K562 (cell line): Measurements from ENCODE around the gene SYNGR4. TPM values are rescaled to one million over a fixed set of nuclear protein-coding genes. Genes with fewer than 3 reads are reported as not detected.

Experiments used
- ATAC-seq: fragments of 200-7000 bp; cut with Tn5 transposase; 3 replicates; pipeline ENCODE4 v1.9.1; 2020; ENCODE audit warnings: moderate library complexity
- BruUV-seq: library from RNA; stranded (reverse); fragments of 400-500 nt; replicated peaks from 2 replicates; lab custom pipeline; 2021; lab: Mats Ljungman, UMichigan
- CTCF ChIA-PET: fragments of 300-600 bp; formaldehyde crosslinking; extraction: SDS; loops from one replicate; lab custom pipeline; 2021; ENCODE audit warnings: low intra/inter-chr PET ratio; lab: Yijun Ruan, JAX
- POLR2A ChIA-PET: fragments of 300-600, 350-650 bp; sonication (Branson Sonifier 250); formaldehyde crosslinking; extraction: SDS; loops from one replicate; lab custom pipeline; 2021; ENCODE audit warnings: antibody characterized with exemption, inconsistent platforms; lab: Yijun Ruan, JAX
- DNase-seq, 4 experiments: peaks; one replicate each; pipeline versions ENCODE4 v3.0.0 to v3.0.0-alpha.2; 2011 to 2018; ENCODE audit warnings: low spot score in 3 of 4, mixed read lengths in 3 of 4; ENCODE audit errors: extremely low read depth in 1 of 4
- FAIRE-seq: peaks from 2 replicates; lab custom pipeline; 2011; peaks lifted over from hg19 to GRCh38; lab: Jason Lieb, UNC
- H2AFZ ChIP-seq: 2 replicates; pipeline ENCODE4 v1.6.0; 2011; ENCODE audit warnings: low read depth, low read length, control low read depth, inconsistent platforms
- H3K27ac ChIP-seq: fragments of 200-600 bp; 3 replicates; pipeline ENCODE4 v1.8.0; 2011; ENCODE audit warnings: low read depth, mild to moderate bottlenecking, control low read depth, inconsistent platforms, low read length, moderate library complexity, mixed read lengths; ENCODE audit errors: extremely low read depth
- H3K27me3 ChIP-seq, 2 experiments: fragments of 300-600 bp in 1 of 2; 2 replicates in 1 of 2; 3 replicates in 1 of 2; pipeline versions ENCODE4 v1.6.0 to v1.8.0; 2011; ENCODE audit warnings: inconsistent platforms in 2 of 2, low read length in 2 of 2, mild to moderate bottlenecking in 1 of 2, mixed read lengths in 1 of 2, moderate library complexity in 1 of 2; ENCODE audit not compliant: control insufficient read depth in 2 of 2, insufficient read depth in 2 of 2
- H3K36me3 ChIP-seq: fragments of 300-600 bp; 3 replicates; pipeline ENCODE4 v1.8.0; 2011; ENCODE audit warnings: mild to moderate bottlenecking, low read length, inconsistent platforms; ENCODE audit not compliant: control insufficient read depth, insufficient read depth
- H3K4me1 ChIP-seq, 2 experiments: fragments of 200-600 bp in 1 of 2; replicated peaks in 1 of 2; 2 replicates in 1 of 2; 3 replicates in 1 of 2; pipeline versions ENCODE4 v1.5.1 to v1.8.0; 2011; ENCODE audit warnings: inconsistent platforms in 2 of 2, low read length in 2 of 2, mild to moderate bottlenecking in 1 of 2, mixed read lengths in 1 of 2, moderate library complexity in 1 of 2; ENCODE audit not compliant: control insufficient read depth in 2 of 2, insufficient read depth in 2 of 2
- H3K4me2 ChIP-seq: 2 replicates; pipeline ENCODE4 v1.6.1; 2011; ENCODE audit warnings: low read length, control low read depth, inconsistent platforms, mixed read lengths; ENCODE audit not compliant: insufficient read depth
- H3K4me3 ChIP-seq: fragments of 200-600 bp; sonication (generic), shearing (Covaris generic); 2 replicates; pipeline ENCODE4 v1.5.1; 2016; ENCODE audit warnings: control low read depth, inconsistent platforms
- H3K79me2 ChIP-seq: fragments of 200-600 bp; 3 replicates; pipeline ENCODE4 v1.8.0; 2011; ENCODE audit warnings: low read length, inconsistent platforms; ENCODE audit not compliant: control insufficient read depth, insufficient read depth
- H3K9ac ChIP-seq, 2 experiments: 2 replicates each; pipeline versions ENCODE4 v1.6.0 to v1.6.1; 2011; ENCODE audit warnings: low read depth in 2 of 2, low read length in 2 of 2, control low read depth in 1 of 2, inconsistent platforms in 1 of 2, mild to moderate bottlenecking in 1 of 2, mixed read lengths in 1 of 2; ENCODE audit not compliant: insufficient read depth in 1 of 2
- H3K9me1 ChIP-seq: one replicate; pipeline ENCODE4 v1.6.0; 2011; ENCODE audit warnings: inconsistent platforms, mild to moderate bottlenecking, low read length, moderate library complexity; ENCODE audit not compliant: control insufficient read depth, insufficient read depth
- H3K9me3 ChIP-seq: replicated peaks from 2 replicates; pipeline ENCODE4 v1.5.1; 2011; ENCODE audit warnings: low read depth, low read length, inconsistent platforms; ENCODE audit not compliant: control insufficient read depth, insufficient read depth
- H4K20me1 ChIP-seq: replicated peaks from 2 replicates; pipeline ENCODE4 v1.6.1; 2011; ENCODE audit warnings: low read length, inconsistent platforms, mixed read lengths; ENCODE audit not compliant: control insufficient read depth, insufficient read depth
- ATF1 ChIP-seq, 2 experiments: fragments of 450-650 bp in 1 of 2; IDR thresholded peaks; 2 replicates each; pipeline ENCODE4 v1.6.1; 2016; ENCODE audit warnings: missing compliant biosample characterization in 1 of 2, missing genetic modification characterization in 1 of 2
- DPF2 ChIP-seq: fragments of 450-650 bp; IDR thresholded peaks from 2 replicates; pipeline ENCODE4 v1.6.1; 2016
- ESRRA ChIP-seq: fragments of 450-650 bp; IDR thresholded peaks from 2 replicates; pipeline ENCODE4 v1.6.1; 2014; ENCODE audit warnings: low read depth, mild to moderate bottlenecking, moderate library complexity, borderline replicate concordance
- PHB2 ChIP-seq: fragments of 450-650 bp; IDR thresholded peaks from 2 replicates; pipeline ENCODE4 v1.6.1; 2017; ENCODE audit warnings: low read depth
- RBM25 ChIP-seq: fragments of 200-400 bp; formaldehyde crosslinking; IDR thresholded peaks from 2 replicates; pipeline ENCODE4 v1.6.1; 2018; ENCODE audit warnings: low read length, low read depth, moderate library complexity; ENCODE audit not compliant: severe bottlenecking
- REST ChIP-seq, 2 experiments: fragments of 450-650 bp; formaldehyde crosslinking in 1 of 2; IDR thresholded peaks; 2 replicates each; pipeline versions ENCODE4 v1.4.0 to v1.6.1; 2014 to 2020; ENCODE audit warnings: mild to moderate bottlenecking in 2 of 2, borderline replicate concordance in 1 of 2, low read depth in 1 of 2
- TFAP4 ChIP-seq: sonication (generic); formaldehyde crosslinking; IDR thresholded peaks from 2 replicates; pipeline ENCODE4 v1.8.0; 2022; ENCODE audit warnings: missing genetic modification reagents, mild to moderate bottlenecking, moderate library complexity, borderline replicate concordance
- THRAP3 ChIP-seq: fragments of 450-650 bp; IDR thresholded peaks from 2 replicates; pipeline ENCODE4 v1.6.1; 2016; ENCODE audit warnings: mild to moderate bottlenecking, inconsistent platforms, borderline replicate concordance
- ZNF316 ChIP-seq: fragments of 450-650 bp; IDR thresholded peaks from 2 replicates; pipeline ENCODE4 v1.6.1; 2016
- ZNF449 ChIP-seq: fragments of 250-450 bp; sonication (Bioruptor Pico); IDR thresholded peaks from 2 replicates; pipeline ENCODE4 v1.8.0; 2022; ENCODE audit warnings: moderate library complexity, mild to moderate bottlenecking, inconsistent platforms
- WGBS: fragments of 100-300 bp; shearing (Covaris generic); methylation state at CpG from one replicate; pipeline ENCODE4 v1.1.6; 2016; ENCODE audit warnings: low coverage, mixed read lengths; ENCODE audit not compliant: insufficient coverage; ENCODE audit errors: missing lambda C conversion rate; 5-methylcytosine and 5-hydroxymethylcytosine counted together
- in situ Hi-C: fragments of 300-500 bp; cut with MboI; formaldehyde crosslinking; loops from 4 replicates; pipeline ENCODE4 v1.15.0; 2018; ENCODE audit warnings: inconsistent platforms, mixed read lengths
- intact Hi-C: fragments of 100-400 bp; cut with micrococcal nuclease; formaldehyde crosslinking; loops from 2 replicates; pipeline ENCODE4 v1.14.2; 2022
- polyA plus RNA-seq, 8 experiments: library from polyadenylated mRNA; depleted of rRNA in 4 of 8; stranded (reverse) in 5 of 8; unstranded in 3 of 8; fragments of >200 nt; fragmentation: Nextera tagmentation in 2 of 8; fragmentation: Illumina TruSeq in 1 of 8; extraction: Ambion mirVana in 2 of 8; extraction: Trizol in 1 of 8; gene quantifications; 2 replicates each; pipeline versions ENCODE4 v1.2.1 to v1.2.3, GENCODE V29; 2011 to 2014; ENCODE audit warnings: inconsistent platforms in 1 of 8, missing spikeins in 1 of 8
- total RNA-seq, 7 experiments: library from RNA; depleted of rRNA in 6 of 7; stranded (reverse); fragments of >200 nt in 6 of 7; fragmentation: Illumina TruSeq in 2 of 7; extraction: Trizol in 2 of 7; gene quantifications; 2 replicates each; pipeline versions ENCODE4 v1.2.1 to v1.2.3, GENCODE V29; 2011 to 2021; ENCODE audit warnings: low replicate concordance in 1 of 7

Gene SYNGR4
- total and polyA plus RNA-seq, 9 of the 15 experiments (the other 6 are each of a cell fraction or from before 2014, with no cell fraction given) = 0.07 to 0.14 TPM; not detected in 7

- Histone ChIP-seq H3K4me3 (no peak overlapping the region), H3K36me3 (no peaks in the 10 kb centered on the region), H3K9ac (no peak overlapping the region), H3K79me2 (no peaks in the 10 kb centered on the region), H3K4me1 (peaks cover 9 to 13% of the 10 kb centered on the region in 2 experiments; a peak in 4 of 5 replicates), H3K9me3 (no peaks in the 10 kb centered on the region), H2AFZ (peak overlapping the region; percentile 57), H3K27ac (no peak overlapping the region), H3K4me2 (no peak overlapping the region), H3K27me3 (no peaks in the 10 kb centered on the region), H4K20me1 (no peaks in the 10 kb centered on the region), H3K9me1 (no peaks in the 10 kb centered on the region)
- intact Hi-C loops = loop anchor here (1.0 kb wide), 1 partner anchor 233 kb away; no protein-coding TSS in a partner anchor
- DNase-seq (peak; percentile 81 to 88 (median 85)), FAIRE-seq (peak; percentile 73), ATAC-seq (peak; percentile 98)
- POLR2A ChIA-PET = interaction anchor here (0.6 to 1.0 kb wide), 3 partner anchors 12 to 64 kb away, joined by 3 to 8 read pairs (median 4); partner anchors contain the start of gene TMEM143
- BruUV-seq = no TSS peak
- in situ Hi-C loops = no loop called here
- 14% methylated on average over 8 of the region's 8 CpGs for WGBS
- CTCF ChIA-PET = interaction anchor here (0.7 kb wide), 1 partner anchor 142 kb away, joined by 3 read pairs; no protein-coding TSS in a partner anchor
- TF ChIP-seq REST (IDR thresholded peaks at IDR 0.05; ENCODE audit: borderline replicate concordance) = peak; percentile 51; the same call in 1 of the 2 replicates
- no peak for TF ChIP-seq REST (CRISPR knock-in tag; IDR thresholded peaks at IDR 0.05; ENCODE audit: low read depth)
- no peak for TF ChIP-seq ZNF449 (CRISPR knock-in tag)
- peak; percentile 72; the same call in 1 of the 2 replicates for TF ChIP-seq THRAP3
- peak; percentile 97 for TF ChIP-seq RBM25
- TF ChIP-seq ATF1 (CRISPR knock-in tag; IDR thresholded peaks at IDR 0.05) = no peak
- TF ChIP-seq ATF1 (tag; IDR thresholded peaks at IDR 0.05) = 0 out of 2 replicates have a peak, but pooled peaks have one; percentile 15
- TF ChIP-seq ZNF316 = 0 out of 2 replicates have a peak, but pooled peaks have one; percentile 11
- TF ChIP-seq ESRRA = peak; percentile 48; the same call in 1 of the 2 replicates
- TF ChIP-seq TFAP4 (CRISPR knock-in tag) = peak; percentile 17; the same call in 1 of the 2 replicates
- TF ChIP-seq PHB2 = no peak
- TF ChIP-seq DPF2 = 0 out of 2 replicates have a peak, but pooled peaks have one; percentile 20
Observed at GRCh38 chr19:48351341-48351752, 12.8 kb upstream of the SYNGR4 start.
